ENCODE results near the gene NRDC.

GRCh38 chr1:51753969-51754368, 124.6 kb downstream of the NRDC start:
- TF ChIP-seq CTCF (conservative IDR thresholded peaks at IDR 0.05; ENCODE audit: low read length) = no peak
- TF ChIP-seq EZH2phosphoT487 (IDR thresholded peaks at IDR 0.05; ENCODE audit: borderline replicate concordance) = no peak
